ENCODE results near the gene AUTS2. TPM values are rescaled to one million over a fixed set of nuclear protein-coding genes. Genes with fewer than 3 reads are reported as not detected.

AUTS2 gene
- total RNA-seq, 4 donors from 2014 or later = 14.9 to 27.2 (median 17.5) TPM

DNA sequence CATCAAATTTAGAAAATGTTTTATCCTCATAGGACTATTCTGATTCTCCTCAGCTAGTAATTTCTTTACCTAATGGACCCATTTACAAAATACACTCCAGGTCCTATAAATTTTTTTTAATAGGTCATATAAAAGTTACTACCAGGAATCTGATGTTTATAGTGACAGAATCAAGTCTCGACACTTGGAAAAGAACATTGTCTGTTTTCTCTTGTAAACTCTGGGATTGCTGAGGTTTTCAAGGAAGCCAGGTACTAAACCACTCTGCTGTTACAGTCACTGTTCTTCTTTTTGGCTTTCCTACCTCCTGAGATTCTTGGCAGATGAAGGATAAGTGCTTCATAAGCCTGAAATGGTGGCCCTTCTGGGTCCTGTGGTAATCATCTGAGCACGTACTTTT, 493.1 kb downstream of the AUTS2 start:
- H3K27me3 ChIP-seq = no peaks in the 10 kb centered on the region
- H3K27ac ChIP-seq = no peak overlapping the region
- no peaks in the 10 kb centered on the region for H3K9me3 ChIP-seq
- intact Hi-C loops (cut with DNase I) = no loop called here
- 94% methylated on average over 2 of the region's 2 CpGs for WGBS, 2 donors
- H3K4me1 ChIP-seq = peaks cover 0 to 4% of the 10 kb centered on the region in 2 donors
- TF ChIP-seq, protein P1, sequence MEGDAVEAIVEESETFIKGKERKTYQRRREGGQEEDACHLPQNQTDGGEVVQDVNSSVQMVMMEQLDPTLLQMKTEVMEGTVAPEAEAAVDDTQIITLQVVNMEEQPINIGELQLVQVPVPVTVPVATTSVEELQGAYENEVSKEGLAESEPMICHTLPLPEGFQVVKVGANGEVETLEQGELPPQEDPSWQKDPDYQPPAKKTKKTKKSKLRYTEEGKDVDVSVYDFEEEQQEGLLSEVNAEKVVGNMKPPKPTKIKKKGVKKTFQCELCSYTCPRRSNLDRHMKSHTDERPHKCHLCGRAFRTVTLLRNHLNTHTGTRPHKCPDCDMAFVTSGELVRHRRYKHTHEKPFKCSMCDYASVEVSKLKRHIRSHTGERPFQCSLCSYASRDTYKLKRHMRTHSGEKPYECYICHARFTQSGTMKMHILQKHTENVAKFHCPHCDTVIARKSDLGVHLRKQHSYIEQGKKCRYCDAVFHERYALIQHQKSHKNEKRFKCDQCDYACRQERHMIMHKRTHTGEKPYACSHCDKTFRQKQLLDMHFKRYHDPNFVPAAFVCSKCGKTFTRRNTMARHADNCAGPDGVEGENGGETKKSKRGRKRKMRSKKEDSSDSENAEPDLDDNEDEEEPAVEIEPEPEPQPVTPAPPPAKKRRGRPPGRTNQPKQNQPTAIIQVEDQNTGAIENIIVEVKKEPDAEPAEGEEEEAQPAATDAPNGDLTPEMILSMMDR (IDR thresholded peaks at IDR 0.05) = no peak
- no peak for TF ChIP-seq POLR2A (IDR thresholded peaks at IDR 0.05)
- no peak for DNase-seq
- no peaks in the 10 kb centered on the region for H3K36me3 ChIP-seq
- H3K4me3 ChIP-seq (replicated peaks in 1 of 3) = no peak overlapping the region

DNA sequence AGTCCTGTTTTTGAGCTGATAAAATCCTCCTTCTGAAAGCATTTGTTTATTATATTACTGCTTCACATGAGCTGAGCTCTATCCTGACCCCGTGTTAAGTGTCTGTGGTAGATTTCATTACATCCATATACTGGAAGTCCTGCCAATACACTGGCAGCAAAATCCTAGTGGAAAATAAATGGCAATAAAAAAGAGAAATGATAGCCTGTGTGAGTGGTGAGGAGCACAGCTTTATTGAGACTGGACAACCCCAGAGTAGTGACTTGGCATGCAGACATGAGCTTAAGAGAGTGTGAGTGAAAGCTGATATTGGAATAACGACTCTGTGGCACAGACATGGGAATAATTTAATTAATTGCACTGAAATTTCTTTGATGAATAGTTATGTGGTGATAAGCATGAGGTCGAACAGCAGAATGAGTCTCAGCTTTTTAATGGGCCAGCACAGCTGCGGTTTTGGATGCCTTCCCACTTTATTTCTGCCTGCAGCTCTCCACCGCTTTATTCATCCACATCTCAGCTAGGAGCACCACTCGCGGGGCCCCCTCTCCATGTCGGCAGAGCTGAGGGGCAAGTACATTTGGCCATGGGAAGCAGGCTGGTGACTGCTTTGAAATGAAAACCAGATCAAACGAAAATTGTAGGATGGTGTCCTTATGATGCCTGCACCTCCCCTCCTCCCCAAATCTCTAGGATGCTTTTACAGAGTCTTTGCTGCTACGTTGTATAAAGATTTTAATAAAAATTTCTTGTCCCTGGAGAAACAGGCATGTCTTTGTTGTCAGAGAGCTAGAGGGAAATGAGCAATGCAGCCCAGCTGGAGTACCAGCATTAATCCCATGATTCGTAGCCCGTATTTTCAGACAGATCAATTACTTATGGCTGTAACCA, 494.3 kb downstream of the AUTS2 start:
- Histone ChIP-seq H3K9me3 (no peaks in the 10 kb centered on the region), H3K4me1 (peaks cover 0 to 4% of the 10 kb centered on the region in 2 donors), H3K27ac (no peak overlapping the region), H3K4me3 (replicated peaks in 1 of 3) (no peak overlapping the region), H3K36me3 (no peaks in the 10 kb centered on the region), H3K27me3 (no peaks in the 10 kb centered on the region)
- DNase-seq = no peak
- WGBS, 2 donors = 73 to 81% methylated on average over 12 of the region's 12 CpGs
- TF ChIP-seq, protein P1 (IDR thresholded peaks at IDR 0.05) = no peak
- TF ChIP-seq POLR2A (IDR thresholded peaks at IDR 0.05) = no peak
- intact Hi-C loops (cut with DNase I) = no loop called here

DNA sequence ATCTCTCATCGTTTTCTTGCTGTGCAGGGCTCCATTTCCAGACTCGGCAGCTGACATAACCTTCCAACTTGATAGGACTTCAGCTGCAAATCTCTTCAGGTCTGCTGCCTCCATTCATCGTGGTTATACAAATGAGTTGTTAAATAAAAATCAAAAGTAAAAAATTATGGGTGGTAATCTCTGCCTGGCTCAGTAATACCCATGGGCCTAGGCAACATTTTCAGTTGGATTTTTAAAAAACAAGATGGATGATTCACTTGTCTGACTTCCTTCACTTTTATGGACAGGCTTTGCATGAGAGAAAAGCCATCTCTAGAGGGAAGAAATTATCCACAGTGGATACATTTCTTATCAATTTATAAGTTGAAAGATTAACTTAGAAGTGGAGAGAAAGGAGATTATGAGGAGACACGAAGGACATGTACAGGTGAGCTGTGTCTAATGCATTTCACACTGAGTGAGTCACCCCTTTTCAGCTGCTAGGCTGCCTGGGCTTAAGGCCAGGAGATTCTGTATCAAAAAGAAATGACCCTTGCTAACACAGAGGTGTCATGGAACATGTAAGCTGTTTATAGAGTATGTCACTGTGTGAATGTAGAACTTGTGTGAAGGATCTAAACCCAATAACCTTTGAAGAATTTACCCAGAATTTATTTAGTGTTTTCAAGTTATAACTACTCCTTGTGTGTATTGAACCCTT, 495.1 kb downstream of the AUTS2 start:
- 76 to 81% methylated on average over 4 of the region's 4 CpGs for WGBS, 2 donors
- no peaks in the 10 kb centered on the region for H3K27me3 ChIP-seq
- peaks cover 0 to 4% of the 10 kb centered on the region in 2 donors for H3K4me1 ChIP-seq
- TF ChIP-seq, protein P1 (IDR thresholded peaks at IDR 0.05) = no peak
- no peak for TF ChIP-seq POLR2A (IDR thresholded peaks at IDR 0.05)
- H3K9me3 ChIP-seq = no peaks in the 10 kb centered on the region
- H3K36me3 ChIP-seq = no peaks in the 10 kb centered on the region
- no peak overlapping the region for H3K4me3 ChIP-seq (replicated peaks in 1 of 3)
- peak in 1 of 2 donors; percentile 14 for DNase-seq
- no peak overlapping the region for H3K27ac ChIP-seq
- intact Hi-C loops (cut with DNase I) = no loop called here

DNA sequence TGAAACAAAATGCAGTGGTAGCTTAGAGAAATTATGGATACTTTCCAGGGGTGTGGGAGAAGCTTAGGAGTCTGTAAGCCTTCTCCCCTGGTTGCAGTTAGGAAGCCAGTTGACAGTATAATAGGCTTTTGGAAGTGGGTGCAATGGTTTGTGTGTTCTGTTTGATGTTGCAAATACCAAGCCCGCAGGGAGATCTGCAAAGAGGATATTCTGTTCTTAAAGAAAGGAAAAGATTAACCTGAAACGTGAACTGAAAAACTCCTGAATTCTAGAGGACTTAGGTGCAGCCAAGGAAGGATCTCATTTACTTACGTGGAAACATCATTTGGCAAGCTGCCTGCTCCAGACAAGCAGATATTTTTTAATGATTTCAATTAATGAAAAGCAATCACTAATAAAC, 496.6 kb downstream of the AUTS2 start:
- Histone ChIP-seq H3K4me1 (peaks cover 9 to 15% of the 10 kb centered on the region in 2 donors), H3K36me3 (no peaks in the 10 kb centered on the region), H3K27ac (no peak overlapping the region), H3K4me3 (replicated peaks in 1 of 3) (no peak overlapping the region), H3K9me3 (no peaks in the 10 kb centered on the region), H3K27me3 (no peaks in the 10 kb centered on the region)
- WGBS, 2 donors = 76 to 81% methylated on average over 3 of the region's 3 CpGs
- intact Hi-C loops (cut with DNase I) = no loop called here
- TF ChIP-seq, protein P1 (IDR thresholded peaks at IDR 0.05) = no peak
- no peak for TF ChIP-seq POLR2A (IDR thresholded peaks at IDR 0.05)
- DNase-seq = no peak

DNA sequence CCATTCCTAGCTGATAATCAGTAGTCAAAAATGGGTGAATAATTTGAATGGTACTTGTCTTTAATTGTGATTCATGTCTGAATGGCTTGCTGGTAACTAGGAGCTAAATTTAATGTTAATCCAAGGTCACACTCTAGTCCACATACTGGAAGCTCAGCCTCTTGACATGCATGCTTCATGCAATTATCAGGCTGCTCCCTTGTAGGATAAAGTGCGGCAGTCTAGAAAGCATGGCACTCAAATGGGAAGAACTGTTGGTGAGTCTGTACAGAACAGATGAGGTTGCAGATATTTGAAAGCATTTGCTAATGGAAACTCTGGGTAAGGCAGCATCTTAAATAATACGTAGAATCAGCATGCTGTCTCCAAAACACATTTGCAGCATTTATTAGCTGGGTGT, 499.4 kb downstream of the AUTS2 start:
- Histone ChIP-seq H3K27me3 (no peaks in the 10 kb centered on the region), H3K4me3 (replicated peaks in 1 of 3) (no peak overlapping the region), H3K36me3 (no peaks in the 10 kb centered on the region), H3K4me1 (peaks cover 11 to 16% of the 10 kb centered on the region in 2 donors), H3K9me3 (no peaks in the 10 kb centered on the region), H3K27ac (no peak overlapping the region)
- 89 to 92% methylated on average over 2 of the region's 2 CpGs for WGBS, 2 donors
- intact Hi-C loops (cut with DNase I) = no loop called here
- TF ChIP-seq, protein P1 (IDR thresholded peaks at IDR 0.05) = no peak
- TF ChIP-seq POLR2A (IDR thresholded peaks at IDR 0.05) = no peak
- DNase-seq = no peak

Measured in thyroid gland (tissue), 4 donors.